Fibroblast of peridontal ligament (primary cell): ENCODE data around the gene TMEM54.

Source experiments
- DNase-seq: peaks from one replicate; pipeline ENCODE4 v3.0.0-alpha.2; 2010; ENCODE audit errors: extremely low read depth

The TMEM54 gene

DNA sequence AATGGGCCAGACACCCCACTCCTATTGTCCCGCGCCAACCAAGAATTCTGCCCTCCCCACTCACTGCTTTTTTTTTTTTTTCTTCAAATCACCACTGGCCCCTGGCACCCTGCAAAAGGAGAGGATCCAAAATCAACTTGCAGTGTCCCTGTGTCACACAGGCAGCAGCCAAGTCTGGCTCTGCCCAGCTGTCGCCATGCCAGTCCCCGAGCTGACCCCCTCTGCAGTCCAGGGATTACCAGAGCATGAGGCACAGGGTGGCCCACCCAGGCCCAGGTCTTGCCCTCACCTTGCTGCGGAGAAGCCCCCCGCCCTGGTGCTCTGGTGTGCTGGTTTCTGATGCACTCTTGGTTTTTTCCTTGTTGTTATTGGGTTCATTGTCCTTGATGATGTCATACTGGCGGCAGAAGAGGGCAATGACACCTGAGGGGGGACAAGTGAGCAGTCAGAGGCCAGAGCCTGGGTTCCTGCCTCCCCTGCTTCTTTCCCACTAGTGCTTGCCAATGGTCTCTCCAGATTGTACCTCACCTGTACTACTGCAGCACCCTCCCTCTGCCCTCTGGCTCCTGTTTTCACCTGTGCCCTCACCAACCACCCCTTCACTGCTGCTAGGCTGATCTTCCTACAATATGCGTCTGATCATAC is 36.7 kb downstream of the TMEM54 start:
- no peak for DNase-seq

DNA sequence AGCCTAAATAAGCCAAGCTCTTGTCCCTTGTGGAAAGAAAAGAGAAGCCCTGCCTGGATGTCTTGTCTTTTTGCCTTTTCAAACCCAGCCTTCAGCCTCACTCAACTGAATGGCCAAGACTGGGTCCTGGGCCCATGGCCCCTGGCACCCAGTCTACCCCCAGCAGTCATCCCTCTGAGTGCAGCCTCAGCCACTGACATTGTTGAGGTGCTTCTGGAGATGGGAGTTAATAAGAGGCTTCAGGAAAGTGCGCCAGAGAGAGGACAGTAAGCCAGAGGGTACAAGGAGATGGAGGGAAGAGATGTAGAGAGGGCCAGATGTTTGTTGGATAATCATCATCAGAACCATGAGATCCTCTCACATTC is 37.3 kb downstream of the TMEM54 start:
- DNase-seq = no peak

DNA sequence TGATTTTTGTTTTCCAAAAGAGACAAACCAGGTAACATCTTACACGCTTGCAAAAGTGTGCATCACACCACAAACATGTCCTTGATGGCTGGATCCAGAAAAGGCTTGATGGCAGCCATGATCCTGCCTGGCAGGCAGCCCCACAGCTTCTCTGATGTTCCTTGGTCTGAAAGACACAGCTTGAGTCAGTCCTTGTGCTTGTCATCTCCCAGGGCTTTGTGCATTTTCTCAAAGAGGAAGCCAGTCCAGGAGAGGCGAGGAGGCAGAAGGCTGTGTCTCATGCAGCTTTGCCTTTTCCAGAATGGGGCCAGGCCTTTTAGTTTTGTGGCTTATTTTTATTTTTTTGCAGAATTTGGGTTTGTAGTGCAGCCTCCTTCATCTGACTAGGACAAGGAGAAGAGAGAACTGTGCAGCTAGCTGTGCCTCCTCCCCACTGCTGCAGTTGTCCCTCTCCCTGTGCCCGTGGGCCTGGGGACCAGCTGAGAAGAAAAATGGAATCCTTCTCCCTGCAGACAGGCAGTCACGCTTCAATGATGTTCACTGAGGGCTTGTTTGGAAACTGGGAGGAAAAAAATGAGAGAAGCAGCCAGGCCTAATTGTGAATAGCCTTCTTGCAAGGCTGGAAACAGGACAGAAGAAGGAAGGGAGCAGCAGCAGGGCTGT is 37.8 kb downstream of the TMEM54 start:
- no peak for DNase-seq

DNA sequence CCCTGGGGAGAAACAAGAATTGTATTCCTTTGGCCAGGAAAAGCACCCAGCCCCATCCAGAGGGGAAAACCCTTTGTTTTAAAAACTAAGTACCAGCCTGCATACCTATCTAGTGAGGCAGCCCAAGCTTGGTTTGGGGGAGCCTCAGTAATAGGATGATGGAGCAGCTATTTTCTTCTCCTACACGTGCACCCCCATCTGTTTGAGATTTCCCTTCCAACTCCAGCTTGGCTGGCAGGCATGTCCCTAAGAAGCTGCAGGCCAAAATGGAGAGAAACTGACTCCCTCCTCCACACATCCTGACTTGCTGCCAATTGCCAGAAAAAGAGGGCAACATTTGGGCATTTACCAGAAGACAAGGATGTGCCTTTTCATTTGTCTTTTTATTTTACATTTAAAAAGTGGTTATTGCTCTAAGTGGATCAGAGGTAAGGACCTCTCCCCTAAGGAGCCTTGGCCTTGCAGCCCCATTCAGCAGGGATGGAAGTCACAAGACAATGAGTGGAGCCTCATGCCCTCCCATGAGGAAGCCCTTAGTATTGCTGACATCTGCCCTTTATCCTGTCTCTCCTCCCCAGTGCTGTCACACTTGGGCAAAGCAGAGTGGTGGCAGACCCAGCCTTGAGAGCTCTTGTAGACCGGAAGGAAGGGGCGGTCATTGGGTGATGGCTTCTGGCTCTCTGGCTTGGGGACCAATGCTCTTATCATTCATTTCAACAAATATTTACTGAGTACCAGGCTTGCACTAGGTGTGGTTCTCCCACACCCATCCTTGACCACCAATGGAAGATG is 39.1 kb downstream of the TMEM54 start:
- peak; percentile 66 for DNase-seq

DNA sequence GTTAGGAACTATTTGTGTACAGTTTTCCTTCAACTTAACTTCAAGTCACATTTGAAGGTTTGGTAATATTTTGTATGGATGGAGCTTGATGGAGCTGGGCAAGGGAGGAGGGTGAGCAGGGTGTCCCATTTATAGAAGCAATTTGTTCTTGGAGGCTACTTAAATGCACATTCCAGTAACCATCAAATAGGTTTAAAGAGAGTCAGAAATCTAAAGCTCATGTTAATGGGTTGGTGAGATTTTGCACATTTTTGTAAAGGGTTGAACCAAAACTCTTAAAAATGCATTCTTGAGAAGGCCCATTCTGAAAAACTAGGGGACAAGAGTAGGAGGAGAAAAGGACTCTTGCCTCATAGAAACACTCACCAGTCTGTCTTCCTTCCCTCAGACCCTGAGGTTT is 40.6 kb downstream of the TMEM54 start:
- no peak for DNase-seq

DNA sequence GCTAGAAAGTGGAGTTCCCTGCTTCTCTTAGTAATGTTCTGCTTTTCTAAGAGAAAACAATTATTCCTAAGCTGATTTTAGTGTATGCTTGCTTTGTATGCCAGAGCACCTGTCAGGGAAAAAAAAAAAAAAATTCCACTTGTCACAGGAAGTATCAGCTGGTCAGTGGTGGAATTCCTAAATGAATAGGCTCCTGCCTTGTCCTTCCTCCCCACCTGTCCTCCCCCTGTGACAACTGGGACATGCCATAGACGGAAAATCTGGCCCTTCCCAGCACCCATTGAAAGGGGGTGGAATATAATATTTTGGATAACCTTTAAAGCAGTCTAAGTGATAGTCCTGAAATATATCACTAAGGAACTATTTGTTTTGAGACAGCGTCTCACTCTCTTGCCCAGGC is 41.3 kb downstream of the TMEM54 start:
- DNase-seq = no peak

DNA sequence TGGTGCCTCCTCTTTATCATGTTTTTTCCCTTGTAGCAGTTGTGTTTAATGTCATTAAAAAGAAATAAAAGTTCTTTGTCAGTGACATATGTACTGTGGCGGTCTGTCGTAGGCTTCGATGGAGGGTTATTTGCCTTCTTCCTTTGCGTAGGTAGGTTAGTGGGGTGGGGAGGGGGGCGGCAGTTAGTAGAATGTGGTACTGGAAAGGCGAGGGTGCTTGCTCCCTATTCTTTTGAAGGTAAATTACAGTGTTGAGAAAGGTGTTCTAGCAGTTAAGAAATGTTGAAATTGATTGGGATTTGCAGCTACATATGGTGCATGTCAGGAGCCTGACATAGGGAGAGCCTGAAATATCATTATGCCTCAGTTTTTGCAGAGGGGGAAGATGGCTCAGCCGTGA is 42.4 kb downstream of the TMEM54 start:
- no peak for DNase-seq

DNA sequence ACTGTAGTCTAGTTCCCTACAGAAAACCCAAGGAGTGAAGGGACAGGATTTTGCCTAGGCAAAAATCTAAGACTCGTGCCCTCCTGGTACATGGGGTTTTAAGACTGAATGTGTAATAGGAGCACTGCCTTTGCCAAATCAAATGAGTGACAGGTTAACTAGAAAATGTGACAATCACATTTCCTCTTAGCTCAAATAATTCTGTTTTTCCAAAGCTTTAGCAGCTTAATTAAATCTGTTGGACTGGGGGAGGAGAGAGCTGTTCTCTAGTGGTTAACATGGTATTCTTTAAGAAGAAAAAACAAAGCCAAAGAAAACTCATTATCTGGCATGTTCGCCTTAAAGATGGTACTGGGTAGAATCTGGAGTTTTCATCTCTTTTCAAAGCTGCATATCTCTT is 43.1 kb downstream of the TMEM54 start:
- DNase-seq = no peak

DNA sequence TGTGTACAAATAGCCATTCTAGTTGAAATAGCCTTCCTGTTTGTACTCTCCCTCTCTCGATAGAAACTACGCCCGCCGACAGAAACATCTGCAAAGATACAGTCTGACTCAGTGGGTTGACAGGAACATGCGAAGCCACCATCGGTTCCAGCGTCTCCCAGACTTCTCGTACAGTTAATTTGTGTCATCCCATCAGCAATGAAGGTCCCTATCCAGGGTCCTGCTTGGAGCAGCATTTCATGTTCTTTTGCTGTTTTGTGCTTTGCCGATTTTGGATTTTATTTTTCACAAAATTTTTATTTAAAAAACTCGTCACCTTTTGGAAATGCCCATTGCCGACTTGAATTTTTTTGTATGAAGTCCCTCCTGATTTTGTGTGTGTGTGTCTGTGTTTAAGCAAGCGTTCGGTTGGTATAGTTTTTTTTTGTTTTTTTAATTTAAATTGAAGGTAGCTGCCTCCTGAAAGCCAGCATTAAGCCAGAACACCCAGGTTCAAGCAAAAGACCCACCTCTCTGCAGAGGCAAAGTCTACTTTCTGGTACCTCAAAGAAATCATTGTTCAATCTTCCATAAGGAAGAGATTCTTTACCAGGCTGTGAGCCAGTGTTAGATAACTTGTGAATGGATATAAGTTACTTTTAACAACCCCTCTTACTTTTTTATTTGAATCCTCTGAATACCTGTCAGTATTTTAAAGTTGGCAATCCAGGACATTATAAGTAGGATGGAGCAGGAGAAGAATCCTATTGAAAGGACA is 45.1 kb downstream of the TMEM54 start:
- no peak for DNase-seq

DNA sequence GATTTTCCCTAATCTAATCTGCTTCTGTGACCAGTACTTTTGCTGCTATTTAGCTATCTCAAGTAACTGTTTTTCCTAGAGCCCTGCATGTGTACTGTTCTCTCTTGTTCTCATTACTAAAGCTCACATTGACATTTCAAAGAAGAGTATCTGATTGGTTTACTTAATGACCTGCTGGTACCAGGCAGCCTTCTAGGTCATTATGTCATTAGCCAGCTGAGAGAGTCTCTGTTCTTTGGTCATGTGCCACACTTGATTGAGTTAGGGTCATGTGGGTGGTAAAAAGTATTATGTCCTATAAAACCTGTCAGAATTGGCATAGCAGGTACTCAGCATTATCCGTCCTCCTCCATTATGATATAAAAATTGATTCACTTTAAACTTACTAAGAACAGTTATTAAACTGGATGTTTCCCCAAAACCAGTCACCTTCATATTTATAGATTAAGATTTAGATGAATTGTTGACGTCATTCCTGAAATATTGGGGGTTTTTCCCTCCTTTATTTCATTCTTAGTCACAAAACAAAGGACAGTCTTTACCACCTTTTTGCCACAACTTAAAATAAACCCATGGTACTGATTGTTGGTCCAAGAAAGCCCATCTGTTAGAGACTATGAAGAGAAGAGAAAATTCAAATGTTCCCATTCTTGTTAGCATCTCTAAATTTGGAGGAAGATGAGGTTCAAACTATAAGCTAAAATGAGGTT is 52.7 kb downstream of the TMEM54 start:
- DNase-seq = no peak
